K562 (cell line): ENCODE measurements around the gene SPTBN2. TPM values are rescaled to one million over a fixed set of nuclear protein-coding genes. Genes with fewer than 3 reads are reported as not detected.
A peak's percentile ranks its signal among the peaks of the same experiment; 100 is the strongest.

Experiments
- BRF1 ChIP-seq: IDR thresholded peaks from 3 replicates; pipeline ENCODE4 v1.6.1; 2011; ENCODE audit warnings: borderline replicate concordance, mild to moderate bottlenecking; ENCODE audit not compliant: insufficient read length; ENCODE audit errors: extremely low read depth
- EGR1 ChIP-seq: fragments of 450-650 bp; conservative IDR thresholded peaks from 2 replicates; pipeline ENCODE4 v1.6.1; 2017; ENCODE audit warnings: mild to moderate bottlenecking
- EZH2 ChIP-seq: IDR thresholded peaks from 2 replicates; pipeline ENCODE4 v1.6.1; 2012; ENCODE audit warnings: low read depth, mild to moderate bottlenecking, inconsistent platforms, low read length, borderline replicate concordance
- GATAD2B ChIP-seq: fragments of 450-650 bp; IDR thresholded peaks from 2 replicates; pipeline ENCODE4 v1.6.1; 2017; ENCODE audit warnings: mild to moderate bottlenecking, borderline replicate concordance
- HDAC1 ChIP-seq, 2 experiments: fragments of 450-650 bp; IDR thresholded peaks; 2 replicates each; pipeline ENCODE4 v1.6.1; 2016 to 2017; ENCODE audit warnings: inconsistent platforms in 1 of 2, mild to moderate bottlenecking in 1 of 2, moderate library complexity in 1 of 2
- HSF4 ChIP-seq: fragments of 250-450 bp; sonication (Bioruptor Pico); IDR thresholded peaks from 2 replicates; pipeline ENCODE4 v2.1.2; 2022; ENCODE audit warnings: mild to moderate bottlenecking, moderate library complexity, borderline replicate concordance
- MTA2 ChIP-seq: fragments of 450-650 bp; IDR thresholded peaks from 2 replicates; pipeline ENCODE4 v1.6.1; 2016; ENCODE audit warnings: low read depth
- PCBP1 ChIP-seq: fragments of 200-400 bp; formaldehyde crosslinking; IDR thresholded peaks from 2 replicates; pipeline ENCODE4 v1.6.1; 2018; ENCODE audit warnings: mild to moderate bottlenecking, low read depth, low read length; ENCODE audit not compliant: poor library complexity, severe bottlenecking
- SAP30 ChIP-seq: fragments of 200-600 bp; sonication (generic); IDR thresholded peaks from 2 replicates; pipeline ENCODE4 v1.6.1; 2012; ENCODE audit warnings: borderline replicate concordance, low read depth, mild to moderate bottlenecking, moderate library complexity, low read length, control low read depth, inconsistent platforms; ENCODE audit not compliant: insufficient read depth, poor library complexity, severe bottlenecking
- SMARCB1 ChIP-seq: IDR thresholded peaks from 2 replicates; pipeline ENCODE4 v1.6.1; 2011; ENCODE audit warnings: improper control_type of control experiment, low read depth; ENCODE audit not compliant: insufficient read length
- TAF9B ChIP-seq: fragments of 450-650 bp; IDR thresholded peaks from 2 replicates; pipeline ENCODE4 v1.6.1; 2018; ENCODE audit warnings: mild to moderate bottlenecking; ENCODE audit not compliant: partially characterized antibody
- TCF15 ChIP-seq: fragments of 250-450 bp; sonication (Bioruptor Pico); IDR thresholded peaks from 2 replicates; pipeline ENCODE4 v1.8.0; 2022; ENCODE audit warnings: moderate library complexity, mild to moderate bottlenecking, inconsistent platforms
- TCF7 ChIP-seq: sonication (generic); IDR thresholded peaks from 2 replicates; pipeline ENCODE4 v1.6.1; 2016; ENCODE audit warnings: antibody characterized with exemption, borderline replicate concordance
- TCFL5 ChIP-seq: fragments of 250-450 bp; sonication (Bioruptor Pico); conservative IDR thresholded peaks from 2 replicates; pipeline ENCODE4 v1.6.1; 2021; ENCODE audit warnings: mild to moderate bottlenecking, moderate library complexity, matching md5 sums
- TFAP4 ChIP-seq: sonication (generic); formaldehyde crosslinking; IDR thresholded peaks from 2 replicates; pipeline ENCODE4 v1.8.0; 2022; ENCODE audit warnings: missing genetic modification reagents, mild to moderate bottlenecking, moderate library complexity, borderline replicate concordance
- TSHZ1 ChIP-seq: fragments of 250-450 bp; sonication (Bioruptor Pico); IDR thresholded peaks from 2 replicates; pipeline ENCODE4 v1.4.0; 2020; ENCODE audit warnings: mild to moderate bottlenecking, moderate library complexity
- ZBED1 ChIP-seq: IDR thresholded peaks from 2 replicates; pipeline ENCODE4 v1.6.1; 2014
- ZFP36 ChIP-seq: fragments of 150-350 bp; IDR thresholded peaks from 2 replicates; pipeline ENCODE4 v1.6.1; 2018; ENCODE audit warnings: low read length, low read depth; ENCODE audit not compliant: partially characterized antibody
- ZNF143 ChIP-seq: sonication (generic); formaldehyde crosslinking; IDR thresholded peaks from 2 replicates; pipeline ENCODE4 v1.9.0; 2022; ENCODE audit warnings: mild to moderate bottlenecking, missing genetic modification reagents
- ZNF175 ChIP-seq: fragments of 200-800 bp; sonication (Bioruptor generic); IDR thresholded peaks from 2 replicates; pipeline ENCODE4 v1.6.1; 2016; ENCODE audit warnings: low read depth, mild to moderate bottlenecking, missing genetic modification characterization, missing compliant biosample characterization
- ZNF445 ChIP-seq: fragments of 250-450 bp; sonication (Bioruptor Pico); IDR thresholded peaks from 2 replicates; pipeline ENCODE4 v1.4.0; 2020; ENCODE audit warnings: low read depth, mild to moderate bottlenecking, moderate library complexity
- polyA plus RNA-seq, 8 experiments: library from polyadenylated mRNA; depleted of rRNA in 4 of 8; stranded (reverse) in 5 of 8; unstranded in 3 of 8; fragments of >200 nt; fragmentation: Nextera tagmentation in 2 of 8; fragmentation: Illumina TruSeq in 1 of 8; extraction: Ambion mirVana in 2 of 8; extraction: Trizol in 1 of 8; gene quantifications; 2 replicates each; pipeline versions ENCODE4 v1.2.1 to v1.2.3, GENCODE V29; 2011 to 2014; ENCODE audit warnings: inconsistent platforms in 1 of 8, missing spikeins in 1 of 8
- total RNA-seq, 7 experiments: library from RNA; depleted of rRNA in 6 of 7; stranded (reverse); fragments of >200 nt in 6 of 7; fragmentation: Illumina TruSeq in 2 of 7; extraction: Trizol in 2 of 7; gene quantifications; 2 replicates each; pipeline versions ENCODE4 v1.2.1 to v1.2.3, GENCODE V29; 2011 to 2021; ENCODE audit warnings: low replicate concordance in 1 of 7
- TF ChIP-seq, protein P1 (sequence below): sonication (generic); formaldehyde crosslinking; IDR thresholded peaks from 2 replicates; pipeline ENCODE4 v1.8.1; 2023; ENCODE audit warnings: mild to moderate bottlenecking, missing genetic modification reagents

Gene SPTBN2
- total and polyA plus RNA-seq, 9 of the 15 experiments (the other 6 are each of a cell fraction or from before 2014, with no cell fraction given), result 0.38 to 56.5 (median 19.7) TPM

DNA sequence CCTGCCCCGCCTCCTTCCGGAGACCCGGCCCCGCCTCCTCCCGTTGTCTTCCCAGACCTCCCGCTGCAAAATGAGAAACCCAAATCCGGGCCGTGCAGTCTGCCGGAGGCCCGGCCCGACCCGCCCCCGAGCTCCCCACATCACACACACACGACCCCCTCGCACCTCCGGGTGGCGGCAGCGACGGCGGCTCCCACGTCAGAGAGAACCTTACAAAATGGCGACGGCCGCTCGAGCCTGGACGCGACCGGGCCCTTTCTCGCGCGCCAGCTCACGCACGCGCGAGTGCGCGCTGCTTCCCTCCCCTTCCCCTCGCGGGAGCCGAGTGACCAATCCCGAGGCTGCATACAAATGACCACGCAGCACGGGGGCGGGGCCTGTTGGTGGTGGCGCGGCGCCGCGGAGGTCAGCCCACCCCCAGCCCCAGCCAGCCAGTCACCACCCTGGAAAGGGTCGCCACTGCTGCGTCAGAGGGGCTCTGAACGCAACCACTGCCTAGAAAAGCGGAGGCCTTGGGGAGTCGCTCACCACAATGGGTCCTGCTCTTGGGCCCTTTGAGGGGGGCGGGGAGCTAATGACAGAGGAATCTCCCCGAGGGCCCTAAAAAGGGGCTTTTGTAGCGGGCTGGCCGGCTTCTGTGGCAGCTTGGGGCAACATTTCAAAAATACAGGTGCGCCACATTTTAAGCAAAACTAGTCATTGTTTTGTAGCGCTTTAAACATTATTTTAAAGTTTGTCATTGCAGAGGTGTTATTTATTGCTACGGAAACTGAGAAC lies 51.2 kb downstream of the SPTBN2 start, which contains the start of gene RBM4B (continued):
- TF ChIP-seq TCF15 (CRISPR knock-in tag) (no peak), EZH2 (no peak), TSHZ1 (CRISPR knock-in tag) (no peak), TFAP4 (CRISPR knock-in tag) (0 out of 2 replicates have a peak, but pooled peaks have one; percentile 59), TAF9B (peak; percentile 64), BRF1 (no peak), ZBED1 (no peak), PCBP1 (peak; percentile 84), TCFL5 (CRISPR knock-in tag) (no peak), ZNF143 (CRISPR knock-in tag) (no peak; the same call in 1 of the 2 replicates), MTA2 (no peak), TCF7 (no peak), HDAC1 (IDR thresholded peaks at IDR 0.05) (peak in 1 of 2 experiments; percentile 76; a peak in 1 of 4 replicates), HSF4 (CRISPR knock-in tag) (no peak), GATAD2B (peak; percentile 58; the same call in 1 of the 2 replicates), ZNF445 (no peak), EGR1 (peak; percentile 63), ZFP36 (no peak), SMARCB1 (no peak), SAP30 (peak; percentile 55), ZNF175 (CRISPR knock-in tag) (no peak)
- TF ChIP-seq, protein P1, sequence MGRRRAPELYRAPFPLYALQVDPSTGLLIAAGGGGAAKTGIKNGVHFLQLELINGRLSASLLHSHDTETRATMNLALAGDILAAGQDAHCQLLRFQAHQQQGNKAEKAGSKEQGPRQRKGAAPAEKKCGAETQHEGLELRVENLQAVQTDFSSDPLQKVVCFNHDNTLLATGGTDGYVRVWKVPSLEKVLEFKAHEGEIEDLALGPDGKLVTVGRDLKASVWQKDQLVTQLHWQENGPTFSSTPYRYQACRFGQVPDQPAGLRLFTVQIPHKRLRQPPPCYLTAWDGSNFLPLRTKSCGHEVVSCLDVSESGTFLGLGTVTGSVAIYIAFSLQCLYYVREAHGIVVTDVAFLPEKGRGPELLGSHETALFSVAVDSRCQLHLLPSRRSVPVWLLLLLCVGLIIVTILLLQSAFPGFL (CRISPR knock-in tag), result no peak
